ENCODE data around the gene LAS1L. TPM values are rescaled to one million over a fixed set of nuclear protein-coding genes. Genes with fewer than 3 reads are reported as not detected.

Gene LAS1L
- total and polyA plus RNA-seq, 2 donors (not counting 1 experiment from before 2014, with no cell fraction given): 23.4 to 46.7 TPM

GRCh38 chrX:65491620-65492019 lies 43.0 kb downstream of the LAS1L start:
- H3K4me3 ChIP-seq (ENCODE audit: control extremely low read depth in 1 of 5, extremely low read depth in 1 of 5, insufficient read depth in 1 of 5, low read depth in 2 of 5, low read length in 4 of 5): no peak overlapping the region
- H3K27ac ChIP-seq (ENCODE audit: low read length in 2 of 2): no peak overlapping the region
- Mint-ChIP-seq H3K9me3 (ENCODE audit: insufficient read depth) (no peaks in the 10 kb centered on the region), H3K4me1 (no peaks in the 10 kb centered on the region), H3K27me3 (no peaks in the 10 kb centered on the region), H3K27ac (no peak overlapping the region), H3K4me3 (no peak overlapping the region)
- no peaks in the 10 kb centered on the region for H4K20me1 ChIP-seq (ENCODE audit: control insufficient read depth, insufficient read depth, low read length, poor library complexity, severe bottlenecking)
- ATAC-seq (ENCODE audit: low read depth) (no peak), DNase-seq (no peak)
- TF ChIP-seq CTCF (IDR thresholded peaks at IDR 0.05): no peak
- no peak for TF ChIP-seq EZH2 (IDR thresholded peaks at IDR 0.05; ENCODE audit: borderline replicate concordance, insufficient read depth, low read depth, low read length, poor library complexity, severe bottlenecking)
- H3K4me1 ChIP-seq (ENCODE audit: control insufficient read depth in 2 of 2, insufficient read depth in 2 of 2, low read length in 2 of 2): no peaks in the 10 kb centered on the region
- H3K4me2 ChIP-seq (replicated peaks; ENCODE audit: low read depth, low read length, poor library complexity, severe bottlenecking): no peak overlapping the region
- intact Hi-C loops (cut with micrococcal nuclease): no loop called here
- no peak overlapping the region for H3K9ac ChIP-seq (ENCODE audit: low read length)
- no peaks in the 10 kb centered on the region for H3K79me2 ChIP-seq (ENCODE audit: control insufficient read depth, insufficient read depth, low read length)
- no peaks in the 10 kb centered on the region for H3K9me3 ChIP-seq (ENCODE audit: control extremely low read depth in 1 of 3, control insufficient read depth in 2 of 3, insufficient read depth in 1 of 3, low read length in 2 of 3)
- ChIA-PET POLR2A (no interaction called here), CTCF (no interaction called here)
- no peak overlapping the region for H2AFZ ChIP-seq (ENCODE audit: insufficient read depth, low read depth, low read length, poor library complexity, severe bottlenecking)
- H3K27me3 ChIP-seq (replicated peaks in 1 of 4; ENCODE audit: control extremely low read depth in 1 of 4, control insufficient read depth in 3 of 4, insufficient read depth in 4 of 4, low read length in 3 of 4): no peaks in the 10 kb centered on the region
- H3K36me3 ChIP-seq (replicated peaks in 1 of 2; ENCODE audit: control extremely low read depth in 1 of 2, control insufficient read depth in 1 of 2, extremely low read depth in 1 of 2, insufficient read depth in 2 of 2, low read length in 1 of 2): no peaks in the 10 kb centered on the region
- WGBS (ENCODE audit: insufficient coverage): no CpG with 5 or more reads among the region's 3 CpGs

GRCh38 chrX:65488495-65488894 lies 46.1 kb downstream of the LAS1L start:
- Histone ChIP-seq H3K27ac (ENCODE audit: low read length in 2 of 2) (no peak overlapping the region), H3K27me3 (replicated peaks in 1 of 4; ENCODE audit: control extremely low read depth in 1 of 4, control insufficient read depth in 3 of 4, insufficient read depth in 4 of 4, low read length in 3 of 4) (no peaks in the 10 kb centered on the region), H3K4me3 (ENCODE audit: control extremely low read depth in 1 of 5, extremely low read depth in 1 of 5, insufficient read depth in 1 of 5, low read depth in 2 of 5, low read length in 4 of 5) (no peak overlapping the region), H3K79me2 (ENCODE audit: control insufficient read depth, insufficient read depth, low read length) (no peaks in the 10 kb centered on the region), H3K4me2 (replicated peaks; ENCODE audit: low read depth, low read length, poor library complexity, severe bottlenecking) (no peak overlapping the region), H2AFZ (ENCODE audit: insufficient read depth, low read depth, low read length, poor library complexity, severe bottlenecking) (no peak overlapping the region), H3K9me3 (ENCODE audit: control extremely low read depth in 1 of 3, control insufficient read depth in 2 of 3, insufficient read depth in 1 of 3, low read length in 2 of 3) (no peaks in the 10 kb centered on the region), H4K20me1 (ENCODE audit: control insufficient read depth, insufficient read depth, low read length, poor library complexity, severe bottlenecking) (no peaks in the 10 kb centered on the region), H3K36me3 (replicated peaks in 1 of 2; ENCODE audit: control extremely low read depth in 1 of 2, control insufficient read depth in 1 of 2, extremely low read depth in 1 of 2, insufficient read depth in 2 of 2, low read length in 1 of 2) (no peaks in the 10 kb centered on the region), H3K4me1 (ENCODE audit: control insufficient read depth in 2 of 2, insufficient read depth in 2 of 2, low read length in 2 of 2) (no peaks in the 10 kb centered on the region), H3K9ac (ENCODE audit: low read length) (no peak overlapping the region)
- no peak for DNase-seq
- CTCF ChIA-PET: no interaction called here
- TF ChIP-seq CTCF (IDR thresholded peaks at IDR 0.05) (no peak), EZH2 (IDR thresholded peaks at IDR 0.05; ENCODE audit: borderline replicate concordance, insufficient read depth, low read depth, low read length, poor library complexity, severe bottlenecking) (no peak)
- H3K4me3 Mint-ChIP-seq: no peak overlapping the region
- ATAC-seq (ENCODE audit: low read depth): no peak
- H3K27ac Mint-ChIP-seq: no peak overlapping the region
- WGBS (ENCODE audit: insufficient coverage): no CpG with 5 or more reads among the region's 5 CpGs
- no peaks in the 10 kb centered on the region for H3K27me3 Mint-ChIP-seq
- intact Hi-C loops (cut with micrococcal nuclease): no loop called here
- POLR2A ChIA-PET: no interaction called here
- no peaks in the 10 kb centered on the region for H3K4me1 Mint-ChIP-seq
- H3K9me3 Mint-ChIP-seq (ENCODE audit: insufficient read depth): no peaks in the 10 kb centered on the region

All from B cell (primary cell).